Epidermal melanocyte (primary cell): ENCODE results near the gene TMEM183A.
"Not testable (repeated sequence)": the region's sequence is repeated elsewhere in the genome, so short reads cannot be mapped to it uniquely, and the experiment has no call there.

Experiments
- DNase-seq: peaks from one replicate; pipeline ENCODE4 v3.0.0; 2011; ENCODE audit warnings: low spot score; ENCODE audit not compliant: insufficient read length

TMEM183A gene

GRCh38 chr1:203006948-203007871 is at the start of gene TMEM183A:
Gene TMEM183A (plus strand): TSS chr1:203007374. CDS start chr1:203007466, 92 bp downstream.
- DNase-seq, result peak; percentile 66

- DNase-seq, result peak; percentile 97
Observed at GRCh38 chr1:202957733-202958543, 49.2 kb upstream of the TMEM183A start, which contains the start of gene ADIPOR1. Gene ADIPOR1 (minus strand): TSS chr1:202958312. CDS start chr1:202951070, 7,242 bp downstream.

- no peak for DNase-seq
Observed at GRCh38 chr1:202958544-202959275, 48.5 kb upstream of the TMEM183A start.

GRCh38 chr1:202959276-202959620 is 47.9 kb upstream of the TMEM183A start:
- DNase-seq, result no peak

- no peak for DNase-seq
Observed at GRCh38 chr1:202961220-202961880, 45.8 kb upstream of the TMEM183A start.

- DNase-seq, result no peak
Observed at GRCh38 chr1:202964791-202965410, 42.3 kb upstream of the TMEM183A start.

- DNase-seq, result no peak
Observed at GRCh38 chr1:202965422-202965821, 41.8 kb upstream of the TMEM183A start.

- no peak for DNase-seq
Observed at GRCh38 chr1:202966006-202966898, 40.9 kb upstream of the TMEM183A start.

GRCh38 chr1:202967684-202968281 is 39.4 kb upstream of the TMEM183A start:
- DNase-seq, result no peak

- DNase-seq, result no peak
Observed at GRCh38 chr1:202968351-202968750, 38.8 kb upstream of the TMEM183A start.

GRCh38 chr1:202968895-202969295 is 38.3 kb upstream of the TMEM183A start:
- DNase-seq, result peak; percentile 59

GRCh38 chr1:202972046-202972445 is 35.1 kb upstream of the TMEM183A start:
- no peak for DNase-seq

- DNase-seq, result no peak
Observed at GRCh38 chr1:202974856-202975255, 32.3 kb upstream of the TMEM183A start.

GRCh38 chr1:202976633-202977032 is 30.5 kb upstream of the TMEM183A start:
- no peak for DNase-seq

- no peak for DNase-seq
Observed at GRCh38 chr1:202979459-202979858, 27.7 kb upstream of the TMEM183A start.

- DNase-seq, result no peak
Observed at GRCh38 chr1:202981939-202982338, 25.2 kb upstream of the TMEM183A start.

- no peak for DNase-seq
Observed at GRCh38 chr1:202982715-202983430, 24.3 kb upstream of the TMEM183A start.

- DNase-seq, result not testable (repeated sequence)
Observed at GRCh38 chr1:202986120-202986519, 21.1 kb upstream of the TMEM183A start.
